Activated naive CD4-positive, alpha-beta T cell treated with anti-CD3 and anti-CD28 coated beads, Interleukin-2, amount 50 U/mL, for 16 hours (primary cell): ENCODE results near the gene SLC41A1.
"Not testable (repeated sequence)": the region's sequence is repeated elsewhere in the genome, so short reads cannot be mapped to it uniquely, and the experiment has no call there.

Source experiments
- DNase-seq: peaks from one replicate; pipeline ENCODE4 v3.0.0-alpha.2; 2020

SLC41A1 gene

DNA sequence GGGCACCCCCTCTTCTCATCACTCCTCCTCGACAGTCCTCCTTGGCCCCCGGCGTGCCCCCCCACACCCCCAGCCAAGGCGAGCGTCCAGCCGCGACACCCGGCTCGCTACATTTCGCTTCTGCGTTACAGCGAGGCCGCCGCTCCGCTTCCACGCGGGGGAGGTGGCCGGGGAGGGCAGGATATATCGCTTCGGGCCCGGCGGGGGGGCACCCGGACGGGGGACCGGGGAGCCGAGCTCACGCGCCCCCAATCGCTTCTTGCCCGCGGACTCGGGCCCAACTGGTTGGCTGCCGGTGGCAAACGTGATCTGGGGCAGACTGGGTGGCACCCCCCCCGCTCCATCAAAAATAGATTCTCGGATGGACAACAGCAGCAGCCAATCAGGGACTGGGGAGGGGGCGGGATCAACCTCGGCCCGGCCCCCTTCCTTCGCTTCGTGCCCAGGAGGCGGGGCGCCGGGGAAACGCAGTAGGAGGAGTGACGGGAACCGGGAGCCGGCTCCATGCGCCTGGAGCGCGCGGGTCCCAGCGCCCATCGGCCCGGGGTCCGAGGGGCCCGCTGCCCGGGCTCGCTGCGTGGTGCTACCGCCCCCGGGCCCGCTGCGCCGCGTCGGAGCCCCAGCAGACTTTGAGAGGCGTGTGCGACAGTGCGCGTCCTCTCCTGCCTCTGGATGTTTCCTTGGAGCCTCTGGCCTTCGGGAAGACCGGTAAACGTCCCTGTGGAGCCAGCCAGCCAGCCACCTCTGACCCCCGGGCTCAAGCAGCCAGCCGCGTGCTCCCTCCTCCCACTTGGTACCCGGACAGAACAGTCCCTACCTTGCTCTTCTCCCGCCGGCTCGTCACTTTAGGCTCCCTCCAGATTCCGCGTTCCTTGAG lies at the start of gene SLC41A1:
SLC41A1 (minus strand) TSS at position 321 of the 877 bp plus-strand sequence. CDS start 2,757 bp downstream, outside the sequence.
- peak; percentile 88 for DNase-seq

DNA sequence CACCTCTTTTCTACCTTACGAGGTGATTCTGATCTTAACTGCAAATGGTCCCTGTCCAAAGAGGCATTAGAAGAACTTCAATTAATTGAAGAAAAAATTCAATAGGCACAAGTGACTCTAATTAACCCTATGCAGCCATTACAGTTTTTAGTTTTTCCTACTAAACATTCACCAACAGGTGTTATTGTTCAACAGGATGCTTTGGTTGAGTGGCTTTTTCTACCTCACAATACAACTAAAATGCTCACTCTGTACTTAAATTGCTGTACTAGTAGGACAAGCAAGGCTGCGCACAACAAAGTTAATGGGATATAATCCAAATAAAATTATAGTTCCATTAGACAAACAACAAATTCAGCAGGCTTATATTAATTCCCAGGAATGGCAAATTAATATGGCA lies 48.5 kb upstream of the SLC41A1 start:
- DNase-seq = no peak

DNA sequence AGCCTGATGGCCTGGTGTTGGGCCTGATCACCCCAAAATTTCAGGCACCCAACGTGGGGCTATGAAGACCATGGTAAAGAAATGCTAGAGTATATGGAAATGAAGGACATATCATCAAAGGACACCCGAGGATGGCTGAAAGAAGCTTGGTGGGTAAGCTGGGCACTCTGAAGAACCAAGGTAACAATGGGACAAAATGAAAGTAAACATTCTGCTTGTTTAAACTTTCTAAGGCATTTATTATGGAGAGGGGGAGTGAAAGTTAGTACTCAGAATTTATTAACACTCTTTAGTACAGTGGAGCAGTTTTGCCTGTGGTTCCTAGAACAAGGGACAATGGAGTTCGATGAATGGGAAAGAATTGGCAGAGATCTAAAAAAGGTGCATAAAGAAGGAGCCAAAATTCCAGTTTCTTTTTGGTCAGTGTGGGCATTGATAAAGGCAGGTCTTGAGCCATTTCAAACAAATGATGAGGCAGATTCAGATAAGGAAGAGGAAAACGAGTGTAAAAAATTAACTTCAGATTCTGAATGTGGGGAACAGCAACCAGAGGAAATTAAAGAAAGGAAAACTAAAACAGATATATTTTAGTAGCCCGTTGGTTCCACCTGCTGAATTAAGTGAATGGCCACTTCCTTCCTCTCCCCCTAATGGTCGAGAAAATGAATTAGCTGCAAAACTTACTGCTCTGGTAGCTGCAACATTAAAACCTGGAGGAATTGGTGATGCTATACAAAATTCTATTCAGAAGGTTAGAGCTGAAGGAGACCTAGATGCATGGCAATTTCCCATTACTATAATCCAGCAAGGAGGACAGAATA lies 45.4 kb upstream of the SLC41A1 start:
- no peak for DNase-seq

DNA sequence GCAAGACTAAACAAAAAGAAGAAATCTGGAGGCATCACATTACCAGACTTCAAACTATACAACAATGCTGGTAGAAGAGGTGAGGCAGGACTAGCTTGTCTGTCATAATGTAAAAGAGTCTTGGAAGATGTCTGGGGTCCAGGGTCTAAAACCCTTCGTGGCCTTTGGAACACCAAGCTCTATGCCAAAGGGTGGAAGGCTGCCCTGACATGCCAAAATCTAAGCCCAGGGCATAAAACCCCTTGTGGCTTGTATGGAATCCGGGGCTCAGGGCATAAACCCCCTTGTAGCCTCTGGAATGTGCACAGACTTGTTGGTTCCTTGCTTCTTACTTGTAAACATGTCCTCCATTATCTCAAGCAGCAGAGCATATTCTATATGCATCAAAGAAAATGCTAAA lies 44.5 kb upstream of the SLC41A1 start:
- not testable (repeated sequence) for DNase-seq

DNA sequence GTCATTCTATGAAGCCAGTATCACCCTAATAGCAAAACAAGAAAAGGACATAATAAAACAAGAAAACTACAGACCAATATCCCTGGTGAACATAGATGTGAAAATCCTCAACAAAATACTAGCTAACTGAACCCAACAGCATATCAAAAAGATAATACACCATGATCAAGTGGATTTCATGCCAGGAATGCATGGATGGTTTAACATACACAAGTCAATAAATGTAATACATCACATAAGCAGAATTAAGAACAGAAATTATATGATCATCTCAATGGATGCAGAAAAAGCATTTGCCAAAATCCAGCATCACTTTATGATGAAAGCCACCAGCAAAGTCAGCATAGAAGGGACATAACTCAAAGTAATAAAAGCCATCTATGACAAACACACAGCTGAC lies 43.4 kb upstream of the SLC41A1 start:
- no peak for DNase-seq

DNA sequence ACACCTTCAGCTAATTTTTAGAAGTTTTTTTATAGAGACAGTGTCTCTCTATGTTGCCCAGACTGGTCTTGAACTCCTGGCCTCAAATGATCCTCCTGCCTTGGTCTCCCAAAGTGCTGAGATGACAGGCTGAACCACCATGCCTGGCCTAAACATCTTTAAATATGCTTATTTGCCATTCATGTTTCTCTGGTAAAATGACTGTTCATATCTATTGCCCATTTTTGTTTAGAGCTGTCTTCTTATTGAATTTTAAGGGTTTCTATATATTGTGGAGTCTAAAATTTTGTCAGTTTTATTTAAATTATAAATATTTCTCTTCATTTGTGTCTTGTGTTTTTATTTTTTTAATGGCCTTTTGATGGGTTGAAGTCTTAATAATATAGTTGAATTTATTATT lies 40.0 kb upstream of the SLC41A1 start:
- no peak for DNase-seq

DNA sequence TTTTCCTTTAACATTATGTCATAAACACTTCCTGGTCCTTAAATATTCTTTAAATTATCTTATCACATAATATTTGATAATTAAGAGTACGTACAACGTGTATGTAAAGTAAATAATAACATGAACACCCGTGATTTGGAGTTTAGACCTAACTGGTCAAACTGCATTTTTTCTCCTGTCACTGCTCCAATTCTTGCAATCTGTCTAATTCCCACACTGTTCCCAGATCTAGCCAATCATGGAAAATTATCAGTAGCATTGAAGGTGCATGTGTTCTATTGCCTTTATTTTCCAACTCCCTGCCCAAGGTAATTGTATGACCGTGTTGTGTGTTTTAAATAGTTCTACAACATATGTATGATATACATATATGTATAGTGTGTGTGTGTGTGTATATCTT lies 39.0 kb upstream of the SLC41A1 start:
- no peak for DNase-seq

DNA sequence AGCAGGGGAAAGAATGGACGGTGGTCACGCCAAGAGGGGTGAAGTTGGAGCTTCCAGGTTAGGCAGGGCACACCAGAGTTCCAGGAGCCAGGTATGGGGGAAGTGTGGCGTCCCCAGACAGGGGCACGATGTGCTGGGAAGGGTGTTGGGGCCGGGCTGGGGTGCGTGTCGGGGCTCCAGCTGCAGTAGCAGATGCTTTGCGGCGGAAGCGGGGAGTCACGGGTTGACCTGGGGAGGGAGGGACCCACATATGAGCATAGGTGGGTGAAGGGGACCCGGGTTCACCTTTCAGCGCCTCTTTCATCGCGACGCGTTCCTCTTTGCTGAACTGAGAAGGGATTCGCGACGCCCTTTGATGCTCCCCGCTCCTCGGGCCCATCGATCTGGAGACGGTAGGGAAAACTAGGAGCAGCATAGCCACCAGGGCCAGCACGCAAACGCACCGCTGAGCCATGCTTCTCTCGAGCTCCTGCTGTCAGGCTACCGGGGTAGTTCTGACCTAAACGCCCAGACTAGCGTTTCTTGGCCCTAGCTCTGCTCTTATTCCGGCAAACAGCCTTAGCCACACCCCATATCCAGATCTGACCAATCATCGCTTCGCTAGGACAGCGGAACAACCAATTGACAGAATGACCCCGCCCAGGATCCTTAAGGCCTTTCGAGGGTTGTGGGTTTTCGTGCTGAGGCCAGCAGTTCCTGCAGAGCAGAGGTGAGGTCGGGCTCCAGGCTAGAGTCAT lies 36.8 kb upstream of the SLC41A1 start, which contains the start of gene PM20D1:
PM20D1 (minus strand) TSS at position 514 of the 737 bp plus-strand sequence; CDS start at position 454, 60 bp downstream.
- DNase-seq = peak; percentile 74

DNA sequence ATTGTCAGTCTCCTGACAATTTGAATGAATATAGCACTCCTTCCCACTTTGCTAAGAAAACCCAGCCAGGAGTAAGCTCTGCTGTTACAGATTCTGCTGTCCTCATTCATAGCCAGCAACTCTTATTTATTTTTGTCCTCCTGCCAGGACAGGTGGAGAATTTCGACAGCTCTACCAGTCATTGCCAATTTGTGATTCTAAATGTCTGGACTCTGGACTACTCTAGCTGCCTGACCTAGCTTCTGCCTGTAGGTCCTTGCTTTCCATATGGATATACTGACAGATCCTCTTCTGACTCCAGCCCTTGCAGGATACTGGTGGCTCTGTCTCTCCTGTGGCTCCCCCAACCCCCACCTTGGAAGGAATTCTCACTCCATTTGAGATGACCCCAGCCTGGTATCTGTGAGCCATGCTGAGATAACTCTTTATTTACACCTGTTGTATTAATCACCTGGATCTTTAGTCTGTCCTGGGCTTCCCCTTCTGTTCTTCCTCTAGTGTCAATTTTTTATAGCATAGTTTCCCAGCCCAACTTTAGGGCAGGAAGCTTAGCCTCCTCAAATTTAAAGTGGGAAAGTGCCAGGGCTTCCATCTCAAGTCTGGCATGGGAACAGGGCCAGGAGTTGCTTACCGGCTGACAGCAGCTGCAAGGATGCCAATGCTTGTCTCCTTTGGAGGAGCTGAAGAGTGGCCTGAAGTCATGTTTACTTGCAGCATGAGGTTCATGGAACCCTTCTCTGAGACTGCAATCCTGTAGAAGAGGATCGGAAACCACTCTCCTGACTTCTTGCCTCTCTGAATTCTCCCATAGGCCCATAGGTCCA lies 30.2 kb upstream of the SLC41A1 start:
- no peak for DNase-seq

DNA sequence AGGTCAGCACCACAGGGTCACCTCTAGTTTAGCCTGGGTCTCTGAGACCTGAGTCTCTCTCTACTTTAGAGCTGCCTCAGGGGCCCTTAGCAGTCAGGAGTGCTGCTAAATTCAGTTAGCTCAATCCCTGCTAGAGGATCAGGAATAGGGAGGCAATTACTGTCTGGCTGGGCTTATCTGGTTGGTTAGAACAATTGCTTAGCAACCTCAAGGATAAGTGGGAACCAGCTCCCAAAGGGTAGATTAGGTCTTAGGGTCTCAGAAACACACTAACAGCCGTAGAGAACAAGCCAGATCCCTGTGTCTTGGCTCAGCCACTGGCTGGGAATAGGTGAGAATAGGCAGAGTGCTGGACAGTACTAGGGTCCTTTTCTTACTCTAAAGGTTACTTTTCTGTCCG lies 29.2 kb upstream of the SLC41A1 start:
- no peak for DNase-seq

DNA sequence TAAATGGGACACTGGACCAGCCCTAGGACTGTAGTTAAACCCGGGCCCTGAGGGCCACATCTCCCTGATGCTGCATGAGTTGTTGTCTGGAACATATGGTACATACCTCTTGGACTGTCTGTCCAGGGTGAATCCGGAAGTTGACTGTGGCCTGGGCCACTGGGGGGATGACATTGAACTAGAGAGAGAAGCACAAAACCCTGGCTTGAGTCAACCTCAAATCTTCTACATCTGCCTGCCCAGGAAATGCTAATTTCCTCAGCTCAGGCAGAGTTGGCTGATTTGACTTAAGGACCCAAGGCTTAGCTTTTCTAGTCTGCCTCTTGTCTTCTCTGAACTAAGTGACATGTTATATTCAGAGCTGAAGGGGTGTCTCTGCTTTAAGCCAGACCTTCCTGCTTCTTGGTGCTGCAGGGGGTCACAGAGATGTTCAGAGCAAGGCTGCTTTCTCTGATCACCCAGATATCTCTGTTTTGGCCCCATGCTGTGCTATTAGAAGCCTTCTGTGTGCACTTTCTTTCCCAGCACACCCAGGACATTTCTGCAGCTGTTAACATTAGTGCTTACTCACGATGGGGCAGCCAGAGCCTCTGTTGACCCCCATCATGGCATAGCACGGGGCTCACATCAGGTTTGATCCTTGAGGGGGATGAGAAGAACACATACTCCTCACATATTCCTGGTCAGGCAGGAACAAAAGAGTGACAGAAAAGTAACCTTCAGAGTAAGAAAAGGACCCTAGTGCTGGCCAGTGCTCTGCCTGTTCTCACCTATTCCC lies 27.3 kb upstream of the SLC41A1 start:
- no peak for DNase-seq

DNA sequence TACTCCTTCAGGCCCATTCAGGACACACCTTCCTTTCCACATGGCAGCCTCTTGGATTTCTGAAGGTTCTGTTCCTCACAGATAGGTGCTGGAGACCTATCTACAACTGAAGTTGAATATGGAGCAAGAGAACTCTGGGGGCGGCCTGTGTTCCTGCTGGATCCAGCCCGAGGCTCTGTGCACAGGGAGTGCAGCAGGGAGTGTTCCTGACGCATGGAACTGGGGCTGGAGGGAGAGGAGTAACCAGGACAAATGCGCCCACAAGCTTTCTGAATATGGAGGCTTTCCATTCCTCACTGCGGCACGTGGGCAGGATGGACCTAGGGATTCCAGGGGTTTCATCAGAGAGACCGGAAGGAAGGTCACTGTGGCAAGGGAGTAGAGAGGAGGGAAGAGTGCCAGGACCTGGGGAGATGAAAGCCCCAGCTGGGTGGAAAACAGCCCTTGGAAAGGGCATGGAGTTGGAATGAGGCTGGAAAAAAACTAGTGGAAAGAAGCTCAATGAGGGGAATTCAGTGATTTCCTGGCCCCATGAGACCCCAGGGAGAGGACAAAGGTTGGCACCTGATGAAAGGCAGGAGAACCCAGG lies 24.5 kb upstream of the SLC41A1 start:
- no peak for DNase-seq

DNA sequence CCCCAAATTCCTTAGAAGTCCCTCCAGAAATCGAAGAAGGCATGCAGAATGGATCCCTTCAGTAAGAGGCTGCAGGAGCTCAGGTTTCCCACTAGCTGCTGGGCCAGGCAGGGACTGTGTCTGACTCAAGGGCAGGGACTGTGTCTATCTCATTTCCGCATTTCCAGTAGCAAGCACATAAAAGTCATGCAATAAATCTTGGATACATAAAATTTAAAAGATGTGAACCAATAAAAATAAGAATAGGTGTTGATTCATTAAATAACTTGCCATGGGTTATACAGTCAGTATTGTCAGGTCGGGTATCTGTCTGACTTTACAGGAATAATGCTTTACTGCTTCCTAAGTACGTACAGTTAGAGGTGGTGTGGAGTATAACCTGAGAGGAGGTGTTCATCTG lies 21.8 kb upstream of the SLC41A1 start:
- no peak for DNase-seq

DNA sequence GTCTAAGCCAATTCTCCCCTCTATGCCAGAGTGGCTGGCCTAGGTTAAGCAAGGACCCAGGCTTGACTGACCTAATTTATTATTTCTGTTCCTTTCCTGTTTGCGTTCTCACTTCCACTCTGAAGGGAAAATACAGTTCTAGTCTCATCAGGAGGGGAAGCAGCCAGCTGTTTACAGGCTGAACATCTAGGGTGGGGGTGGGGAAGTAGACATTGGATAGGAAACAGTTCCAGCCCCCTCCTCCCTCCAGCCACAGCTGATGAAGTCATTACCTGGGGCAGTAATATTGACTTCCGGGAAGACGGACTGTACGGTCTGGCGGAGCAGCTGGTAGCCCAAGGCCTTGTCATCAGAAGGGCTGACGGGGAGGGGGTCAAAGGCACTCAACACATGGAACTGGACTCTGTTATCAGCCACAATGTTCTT lies 19.3 kb upstream of the SLC41A1 start:
- no peak for DNase-seq

DNA sequence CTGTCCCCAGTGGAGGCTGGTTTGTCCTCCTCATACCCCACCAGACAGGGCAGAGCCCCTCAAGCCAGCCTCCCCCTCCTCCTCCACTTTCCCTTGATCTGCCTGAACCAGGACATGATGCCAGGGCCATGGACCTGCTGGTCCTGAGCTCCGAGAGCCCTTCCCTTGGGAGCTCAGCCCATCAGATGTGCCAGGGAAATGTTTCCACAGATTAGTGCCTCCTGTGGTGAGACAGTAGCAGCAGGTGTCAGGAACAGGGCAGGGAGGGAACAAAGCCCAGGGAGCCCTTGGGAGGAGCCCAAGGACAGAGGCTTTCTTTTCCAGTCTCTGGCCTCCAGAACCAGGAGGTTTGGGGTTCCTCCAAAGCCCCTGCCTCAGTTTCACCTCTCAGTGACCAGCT lies 14.6 kb upstream of the SLC41A1 start:
- no peak for DNase-seq

DNA sequence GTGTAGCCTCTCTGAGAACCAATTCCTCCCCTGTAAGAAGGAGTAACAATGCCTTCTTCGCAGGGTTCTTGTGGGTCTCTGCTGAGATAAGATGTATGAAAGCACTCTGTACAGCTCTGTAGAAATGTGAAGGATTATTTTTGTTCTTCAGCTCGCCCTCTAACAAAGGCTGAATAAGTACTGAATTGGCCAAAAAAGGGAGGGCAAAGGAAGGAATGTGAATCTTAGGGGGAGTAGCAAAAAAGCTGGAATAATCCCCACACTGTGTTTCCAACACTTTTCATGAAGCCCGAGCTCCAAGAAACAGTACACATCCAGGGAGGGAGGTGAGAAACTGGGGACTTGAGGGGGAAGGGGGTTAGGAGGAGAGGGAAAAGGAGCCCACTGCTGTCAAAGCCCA lies 14.0 kb upstream of the SLC41A1 start:
- DNase-seq = no peak

DNA sequence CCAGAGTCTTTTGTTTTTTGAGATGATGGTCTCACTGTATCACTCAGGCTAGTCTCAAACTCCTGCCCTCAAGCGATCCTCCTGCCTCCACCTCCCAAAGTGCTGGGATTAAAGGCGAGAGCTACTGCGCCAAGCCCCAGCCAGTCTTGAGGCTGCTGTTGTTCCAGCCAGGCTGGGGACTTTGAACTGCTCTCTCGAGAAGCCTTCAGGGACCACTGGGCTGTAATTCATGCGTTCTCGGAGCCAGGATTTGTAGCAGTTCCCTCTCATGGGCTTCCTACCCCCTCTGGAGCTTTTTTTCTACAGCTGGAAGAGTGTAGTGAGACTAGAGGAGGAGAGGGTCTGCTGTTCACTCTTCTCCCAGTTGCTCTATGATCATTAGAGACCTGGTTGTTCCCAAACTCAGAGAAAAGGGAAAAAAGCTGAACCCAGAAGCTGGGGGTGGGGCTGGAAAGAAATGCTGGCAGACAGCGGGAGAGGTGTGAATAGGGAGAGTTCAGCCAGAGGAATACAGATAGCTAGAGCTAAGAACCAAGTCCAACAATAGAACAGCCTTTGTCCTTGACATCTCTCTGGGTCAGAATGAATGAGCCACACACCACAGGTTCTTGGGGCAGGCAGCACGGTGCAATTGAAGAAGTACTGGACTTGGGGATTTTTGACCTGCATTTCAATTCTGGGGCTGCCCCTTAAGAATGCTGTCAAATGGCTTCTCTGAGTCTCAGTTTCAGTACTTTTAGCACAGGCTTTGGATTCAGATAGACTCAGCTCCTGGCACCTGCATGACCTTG lies 13.2 kb upstream of the SLC41A1 start:
- no peak for DNase-seq

DNA sequence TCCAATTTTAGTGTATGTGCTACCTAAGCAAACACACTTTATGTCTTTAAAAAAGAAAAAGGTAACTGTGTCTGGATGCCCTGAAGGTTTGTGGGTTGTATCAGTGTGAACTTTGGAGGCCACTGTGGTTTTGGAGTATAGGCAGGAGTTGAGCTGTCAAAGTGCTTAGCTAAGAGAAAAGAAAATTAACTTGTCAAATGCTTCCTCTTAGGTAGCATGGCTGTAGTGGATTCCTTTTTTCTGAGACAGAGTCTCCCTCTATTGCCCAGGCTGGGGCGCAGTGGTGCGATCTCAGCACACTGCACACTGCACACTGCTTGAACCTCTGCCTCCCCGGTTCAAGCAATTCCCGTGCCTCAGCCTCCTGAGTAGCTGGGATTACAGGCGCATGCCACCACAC lies 11.2 kb upstream of the SLC41A1 start:
- no peak for DNase-seq

DNA sequence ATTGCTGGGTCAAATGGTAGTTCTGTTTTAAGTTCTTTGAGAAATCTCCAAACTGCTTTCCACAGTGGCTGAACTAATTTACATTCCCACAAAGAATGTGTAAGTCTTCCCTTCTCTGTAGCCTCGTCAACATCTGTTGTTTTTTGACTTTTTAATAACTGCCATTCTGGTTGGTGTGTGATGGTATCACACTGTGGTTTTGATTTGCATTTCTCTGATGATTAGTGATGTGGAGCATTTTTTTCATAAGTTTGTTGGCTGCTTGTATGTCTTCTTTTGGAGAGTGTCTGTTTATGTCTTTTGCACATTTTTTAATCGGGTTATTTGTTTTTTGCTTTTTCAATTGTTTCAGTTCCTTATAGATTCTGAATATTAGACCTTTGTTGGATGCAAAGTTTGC lies 10.3 kb upstream of the SLC41A1 start:
- DNase-seq = not testable (repeated sequence)

DNA sequence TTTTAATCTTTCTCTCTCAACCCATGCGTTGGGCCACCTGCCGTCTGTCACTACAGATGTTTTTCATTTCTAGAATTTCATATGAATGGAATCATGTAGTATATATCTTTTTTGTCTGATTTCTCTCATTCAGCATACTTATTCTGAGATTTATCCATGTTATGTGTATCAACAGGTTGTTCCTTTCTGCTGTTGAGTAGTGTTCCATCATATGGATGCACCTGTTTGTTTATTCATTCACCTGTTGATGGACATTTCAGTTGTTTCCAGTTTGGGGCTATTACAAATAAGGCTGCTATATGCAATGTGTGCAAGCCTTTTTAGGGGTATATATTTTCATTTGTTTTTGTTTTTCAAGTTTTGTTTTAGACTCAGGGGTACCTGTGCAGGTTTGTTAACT lies 9.4 kb upstream of the SLC41A1 start:
- DNase-seq = no peak
